DND-41 (cell line): ENCODE measurements around the gene LPCAT2.

Source experiments
- ATAC-seq: fragments of 200-7000 bp; cut with Tn5 transposase; 3 replicates; pipeline ENCODE4 v1.9.1; 2021; ENCODE audit warnings: low read depth; ENCODE audit not compliant: insufficient read depth
- DNase-seq: peaks from one replicate; pipeline ENCODE4 v3.0.0-alpha.2; 2020
- H2AFZ ChIP-seq: 2 replicates; pipeline ENCODE4 v1.6.0; 2012; ENCODE audit warnings: low read depth, low read length
- H3K27ac ChIP-seq: 2 replicates; pipeline ENCODE4 v1.5.1; 2012; ENCODE audit warnings: low read length, inconsistent platforms
- H3K27me3 ChIP-seq: fragments of 200-600 bp; sonication (generic); 2 replicates; pipeline ENCODE4 v1.6.0; 2012; ENCODE audit warnings: low read length, mild to moderate bottlenecking, inconsistent platforms; ENCODE audit not compliant: insufficient read depth, poor library complexity
- H3K36me3 ChIP-seq: 2 replicates; pipeline ENCODE4 v1.5.1; 2012; ENCODE audit warnings: low read length, inconsistent platforms; ENCODE audit not compliant: insufficient read depth
- H3K4me1 ChIP-seq: 2 replicates; pipeline ENCODE4 v1.5.1; 2012; ENCODE audit warnings: mild to moderate bottlenecking, low read length; ENCODE audit not compliant: insufficient read depth
- H3K4me2 ChIP-seq: 2 replicates; pipeline ENCODE4 v1.6.0; 2012; ENCODE audit warnings: mild to moderate bottlenecking, moderate library complexity, low read length, inconsistent platforms; ENCODE audit not compliant: insufficient read depth
- H3K4me3 ChIP-seq, 2 experiments: fragments of 200-600 bp in 1 of 2; shearing (Covaris generic) in 1 of 2; 2 replicates each; pipeline ENCODE4 v1.5.1; 2012 to 2016; ENCODE audit warnings: inconsistent platforms in 2 of 2, low read length in 2 of 2, mild to moderate bottlenecking in 2 of 2, low read depth in 1 of 2, moderate library complexity in 1 of 2
- H3K79me2 ChIP-seq: 2 replicates; pipeline ENCODE4 v1.6.0; 2012; ENCODE audit warnings: low read length, inconsistent platforms; ENCODE audit not compliant: insufficient read depth
- H3K9ac ChIP-seq: 2 replicates; pipeline ENCODE4 v1.6.0; 2012; ENCODE audit warnings: low read depth, mild to moderate bottlenecking, inconsistent platforms, low read length, moderate library complexity
- H3K9me3 ChIP-seq: 2 replicates; pipeline ENCODE4 v1.5.1; 2012; ENCODE audit warnings: low read length, moderate library complexity, mild to moderate bottlenecking, inconsistent platforms; ENCODE audit not compliant: insufficient read depth, severe bottlenecking
- H4K20me1 ChIP-seq: 2 replicates; pipeline ENCODE4 v1.6.0; 2012; ENCODE audit warnings: low read length; ENCODE audit not compliant: insufficient read depth
- EZH2 ChIP-seq: IDR thresholded peaks from 3 replicates; pipeline ENCODE4 v1.6.1; 2012; ENCODE audit warnings: borderline replicate concordance, low read depth, mild to moderate bottlenecking, moderate library complexity, low read length, inconsistent platforms; ENCODE audit not compliant: severe bottlenecking
- TF ChIP-seq, protein P1 (sequence below): IDR thresholded peaks from 2 replicates; pipeline ENCODE4 v1.5.1; 2012; ENCODE audit warnings: borderline replicate concordance, low read length, moderate library complexity, mild to moderate bottlenecking; ENCODE audit not compliant: poor library complexity, severe bottlenecking; ENCODE audit errors: extremely low read depth

Gene LPCAT2

DNA sequence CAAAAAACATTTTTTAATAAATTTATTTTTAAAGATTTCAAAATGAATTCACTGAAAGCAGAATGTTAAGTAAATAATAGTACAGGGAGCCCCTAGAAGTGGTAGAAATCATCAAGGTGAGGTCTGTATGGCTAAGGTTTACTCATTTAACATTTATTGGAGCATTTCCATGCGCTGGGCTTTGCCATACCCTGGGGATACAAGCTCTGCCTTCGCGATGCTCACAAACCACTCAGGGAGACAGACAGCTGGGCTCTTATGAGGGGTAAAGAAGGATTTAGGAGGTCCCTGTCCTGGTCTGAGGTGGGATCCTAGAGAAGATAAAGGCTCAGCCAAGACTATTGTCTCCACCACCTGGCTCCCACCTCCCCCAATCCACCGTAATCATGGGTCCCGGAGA is 11.3 kb upstream of the LPCAT2 start:
- no peaks in the 10 kb centered on the region for H3K36me3 ChIP-seq
- H3K9ac ChIP-seq: no peak overlapping the region
- no peak overlapping the region for H3K27ac ChIP-seq

DNA sequence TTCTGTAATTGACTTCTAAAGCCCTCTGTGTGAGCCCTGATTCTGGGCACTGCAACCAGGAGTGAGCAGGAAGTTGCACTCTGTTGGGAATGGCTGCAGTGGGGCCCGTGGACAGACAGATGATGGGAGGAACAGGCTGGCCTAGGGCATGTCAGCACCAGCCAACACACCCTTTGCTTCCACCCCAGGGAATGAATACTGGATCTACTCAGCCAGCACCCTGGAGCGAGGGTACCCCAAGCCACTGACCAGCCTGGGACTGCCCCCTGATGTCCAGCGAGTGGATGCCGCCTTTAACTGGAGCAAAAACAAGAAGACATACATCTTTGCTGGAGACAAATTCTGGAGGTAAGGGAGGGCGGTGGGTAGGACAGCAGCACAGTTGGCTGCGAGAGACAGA is 10.8 kb upstream of the LPCAT2 start:
- H3K9me3 ChIP-seq: no peaks in the 10 kb centered on the region
- no peak for TF ChIP-seq EZH2
- TF ChIP-seq, protein P1, sequence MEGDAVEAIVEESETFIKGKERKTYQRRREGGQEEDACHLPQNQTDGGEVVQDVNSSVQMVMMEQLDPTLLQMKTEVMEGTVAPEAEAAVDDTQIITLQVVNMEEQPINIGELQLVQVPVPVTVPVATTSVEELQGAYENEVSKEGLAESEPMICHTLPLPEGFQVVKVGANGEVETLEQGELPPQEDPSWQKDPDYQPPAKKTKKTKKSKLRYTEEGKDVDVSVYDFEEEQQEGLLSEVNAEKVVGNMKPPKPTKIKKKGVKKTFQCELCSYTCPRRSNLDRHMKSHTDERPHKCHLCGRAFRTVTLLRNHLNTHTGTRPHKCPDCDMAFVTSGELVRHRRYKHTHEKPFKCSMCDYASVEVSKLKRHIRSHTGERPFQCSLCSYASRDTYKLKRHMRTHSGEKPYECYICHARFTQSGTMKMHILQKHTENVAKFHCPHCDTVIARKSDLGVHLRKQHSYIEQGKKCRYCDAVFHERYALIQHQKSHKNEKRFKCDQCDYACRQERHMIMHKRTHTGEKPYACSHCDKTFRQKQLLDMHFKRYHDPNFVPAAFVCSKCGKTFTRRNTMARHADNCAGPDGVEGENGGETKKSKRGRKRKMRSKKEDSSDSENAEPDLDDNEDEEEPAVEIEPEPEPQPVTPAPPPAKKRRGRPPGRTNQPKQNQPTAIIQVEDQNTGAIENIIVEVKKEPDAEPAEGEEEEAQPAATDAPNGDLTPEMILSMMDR: no peak
- no peaks in the 10 kb centered on the region for H3K79me2 ChIP-seq
- H3K4me2 ChIP-seq: no peak overlapping the region
- no peak overlapping the region for H3K4me3 ChIP-seq
- no peak overlapping the region for H2AFZ ChIP-seq
- H3K9ac ChIP-seq: no peak overlapping the region
- H3K27ac ChIP-seq: no peak overlapping the region
- no peak for DNase-seq
- ATAC-seq: no peak
- peaks cover 3% of the 10 kb centered on the region; the same call in 1 of the 2 replicates for H3K4me1 ChIP-seq
- peaks cover 14% of the 10 kb centered on the region for H3K27me3 ChIP-seq
- no peaks in the 10 kb centered on the region for H4K20me1 ChIP-seq
- H3K36me3 ChIP-seq: no peaks in the 10 kb centered on the region

More for the DNA sequence above, 11.3 kb upstream of the LPCAT2 start:
- ATAC-seq (no peak), DNase-seq (no peak)
- TF ChIP-seq, protein P1: no peak
- no peak for TF ChIP-seq EZH2
- Histone ChIP-seq H3K4me3 (no peak overlapping the region), H3K27me3 (peaks cover 14% of the 10 kb centered on the region), H2AFZ (no peak overlapping the region), H3K79me2 (no peaks in the 10 kb centered on the region), H3K4me1 (peaks cover 3% of the 10 kb centered on the region; the same call in 1 of the 2 replicates), H3K4me2 (no peak overlapping the region), H3K9me3 (no peaks in the 10 kb centered on the region), H4K20me1 (no peaks in the 10 kb centered on the region)

DNA sequence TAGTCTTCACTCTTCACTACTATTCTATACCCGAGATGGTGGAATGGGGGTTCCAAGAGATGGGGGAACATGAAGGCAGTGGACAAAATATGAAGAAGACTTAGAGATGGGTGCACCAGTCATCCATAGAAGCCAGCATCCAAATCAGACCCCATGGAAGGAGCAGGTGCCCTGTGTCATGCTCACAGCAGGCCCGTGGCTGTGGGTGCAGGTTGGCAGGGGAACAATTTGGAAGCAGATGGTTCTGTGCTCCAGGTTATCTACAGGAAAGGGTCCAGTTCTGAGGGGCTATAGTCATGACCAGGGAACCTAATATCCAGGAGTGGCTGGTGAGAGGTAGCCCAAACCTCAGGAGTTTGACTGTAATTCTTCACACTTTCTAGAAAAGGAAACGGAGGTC is 9.6 kb upstream of the LPCAT2 start:
- no peaks in the 10 kb centered on the region for H3K9me3 ChIP-seq
- TF ChIP-seq, protein P1: no peak
- no peak for TF ChIP-seq EZH2
- H3K9ac ChIP-seq: no peak overlapping the region
- no peaks in the 10 kb centered on the region for H4K20me1 ChIP-seq
- no peak overlapping the region for H2AFZ ChIP-seq
- H3K27ac ChIP-seq: no peak overlapping the region
- DNase-seq (no peak), ATAC-seq (no peak)
- no peaks in the 10 kb centered on the region for H3K79me2 ChIP-seq
- H3K27me3 ChIP-seq: peaks cover 14% of the 10 kb centered on the region
- H3K36me3 ChIP-seq: no peaks in the 10 kb centered on the region
- no peak overlapping the region for H3K4me3 ChIP-seq
- H3K4me1 ChIP-seq: peaks cover 3% of the 10 kb centered on the region; the same call in 1 of the 2 replicates
- no peak overlapping the region for H3K4me2 ChIP-seq

DNA sequence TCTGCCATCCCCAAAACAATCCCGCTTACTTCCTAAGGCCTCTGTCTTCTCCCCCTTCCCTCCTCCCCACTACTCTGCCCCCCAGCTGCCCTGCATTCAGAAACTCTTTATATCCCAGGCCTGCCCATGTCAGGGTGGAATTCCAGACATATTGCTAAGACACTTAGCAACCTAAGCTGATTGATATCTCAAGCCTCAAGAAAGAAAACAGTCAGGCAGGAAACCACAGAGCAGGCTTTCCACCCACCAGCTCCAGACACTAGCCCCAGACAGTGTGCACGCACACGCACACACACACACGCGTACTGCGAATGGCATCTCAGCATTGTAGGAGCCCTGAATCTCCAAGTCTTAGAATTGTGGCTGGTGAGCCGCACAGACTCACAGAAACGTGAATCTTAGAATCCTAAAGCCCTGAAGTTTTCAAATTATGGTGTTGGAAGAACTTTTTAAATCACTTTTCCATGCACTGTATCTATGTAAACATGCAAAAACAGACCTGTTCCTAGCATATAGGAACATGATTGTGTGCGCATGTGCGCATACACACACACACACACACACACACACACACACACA is 8.8 kb upstream of the LPCAT2 start:
- Histone ChIP-seq H3K36me3 (no peaks in the 10 kb centered on the region), H3K9ac (no peak overlapping the region), H3K9me3 (no peaks in the 10 kb centered on the region), H2AFZ (no peak overlapping the region), H3K27ac (no peak overlapping the region), H4K20me1 (no peaks in the 10 kb centered on the region), H3K4me3 (no peak overlapping the region), H3K4me2 (no peak overlapping the region), H3K4me1 (peaks cover 3% of the 10 kb centered on the region; the same call in 1 of the 2 replicates), H3K27me3 (peaks cover 14% of the 10 kb centered on the region), H3K79me2 (no peaks in the 10 kb centered on the region)
- TF ChIP-seq, protein P1: no peak
- no peak for TF ChIP-seq EZH2
- ATAC-seq (peak; percentile 76), DNase-seq (peak; percentile 48)
